Myocyte (in vitro differentiated cells): ENCODE results near the gene GRIN3B. TPM values are rescaled to one million over a fixed set of nuclear protein-coding genes. Genes with fewer than 3 reads are reported as not detected.

Source experiments
- DNase-seq: peaks from one replicate; pipeline ENCODE4 v3.0.0-alpha.2; 2012; ENCODE audit warnings: low read depth
- total RNA-seq: library from RNA; depleted of rRNA; stranded (reverse); fragments of >200 nt; gene quantifications from 2 replicates; pipeline ENCODE4 v1.2.3, GENCODE V29; 2014

Gene GRIN3B
- total RNA-seq, 1 donor from 2014 or later: 0.16 TPM

DNA sequence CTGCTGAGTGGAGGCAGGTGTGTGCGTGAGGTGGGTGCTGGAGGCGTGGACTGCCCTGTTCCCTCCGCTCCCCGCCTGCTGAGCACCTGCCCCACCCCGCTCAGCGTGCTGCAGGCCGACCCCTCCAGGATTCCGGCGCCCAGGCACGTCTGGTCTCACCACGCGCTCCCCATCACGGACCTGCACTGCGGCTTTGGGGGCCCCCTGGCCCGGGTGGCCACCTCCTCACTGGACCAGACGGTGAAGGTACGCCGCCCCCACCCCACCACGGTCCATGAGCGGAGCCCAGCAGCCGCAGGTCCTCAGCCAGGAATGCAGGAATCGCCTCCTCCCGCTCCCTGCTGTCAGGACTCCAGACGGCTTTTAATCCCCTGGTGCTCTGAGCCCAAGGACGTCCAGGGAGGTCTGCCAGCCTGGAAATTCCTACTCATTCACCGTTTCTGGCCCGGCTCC lies 10.1 kb upstream of the GRIN3B start:
- DNase-seq: no peak

DNA sequence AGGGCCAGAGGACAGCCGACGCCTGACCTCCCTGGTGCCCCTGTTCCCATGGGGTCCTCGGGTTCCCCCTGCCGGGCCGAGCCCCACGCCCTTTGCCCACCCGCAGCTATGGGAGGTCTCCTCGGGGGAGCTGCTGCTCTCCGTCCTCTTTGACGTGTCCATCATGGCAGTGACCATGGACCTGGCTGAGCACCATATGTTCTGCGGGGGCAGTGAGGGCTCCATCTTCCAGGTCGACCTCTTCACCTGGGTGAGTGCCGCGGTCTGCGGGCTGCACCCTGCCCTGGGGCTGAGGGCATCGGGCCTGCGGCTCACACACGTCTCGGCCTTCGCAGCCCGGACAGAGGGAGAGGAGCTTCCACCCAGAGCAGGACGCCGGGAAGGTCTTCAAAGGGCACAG lies 9.5 kb upstream of the GRIN3B start:
- DNase-seq: no peak

DNA sequence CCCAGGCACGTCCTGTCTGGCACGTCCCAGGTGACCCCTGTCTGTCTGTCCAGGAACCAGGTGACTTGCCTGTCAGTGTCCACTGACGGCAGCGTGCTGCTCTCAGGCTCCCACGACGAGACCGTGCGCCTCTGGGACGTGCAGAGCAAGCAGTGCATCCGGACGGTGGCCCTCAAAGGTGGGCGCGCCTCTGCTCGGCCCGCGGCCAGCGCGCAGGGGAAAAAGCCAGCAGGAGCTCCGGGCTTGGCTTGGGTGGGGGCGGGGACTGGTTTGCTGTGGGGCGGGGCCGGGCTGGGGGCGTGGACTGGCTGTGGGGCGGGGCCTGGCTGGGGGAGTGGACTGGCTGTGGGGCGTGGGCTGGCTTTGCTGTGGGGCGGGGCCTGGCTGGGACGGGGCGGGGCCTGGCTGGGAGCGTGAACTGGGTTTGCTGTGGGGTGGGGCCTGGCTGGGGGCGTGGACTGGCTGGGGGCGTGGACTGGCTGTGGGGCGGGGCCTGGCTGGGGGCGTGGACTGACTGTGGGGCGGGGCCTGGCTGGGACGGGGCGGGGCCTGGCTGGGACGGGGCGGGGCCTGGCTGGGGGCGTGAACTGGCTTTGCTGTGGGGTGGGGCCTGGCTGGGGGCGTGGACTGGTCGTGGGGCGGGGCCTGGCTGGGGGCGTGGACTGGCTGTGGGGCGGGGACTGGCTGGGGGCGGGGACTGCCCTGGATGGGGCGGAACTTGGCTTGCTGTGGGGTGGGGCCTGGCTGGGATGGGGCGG lies 8.9 kb upstream of the GRIN3B start:
- DNase-seq: no peak

DNA sequence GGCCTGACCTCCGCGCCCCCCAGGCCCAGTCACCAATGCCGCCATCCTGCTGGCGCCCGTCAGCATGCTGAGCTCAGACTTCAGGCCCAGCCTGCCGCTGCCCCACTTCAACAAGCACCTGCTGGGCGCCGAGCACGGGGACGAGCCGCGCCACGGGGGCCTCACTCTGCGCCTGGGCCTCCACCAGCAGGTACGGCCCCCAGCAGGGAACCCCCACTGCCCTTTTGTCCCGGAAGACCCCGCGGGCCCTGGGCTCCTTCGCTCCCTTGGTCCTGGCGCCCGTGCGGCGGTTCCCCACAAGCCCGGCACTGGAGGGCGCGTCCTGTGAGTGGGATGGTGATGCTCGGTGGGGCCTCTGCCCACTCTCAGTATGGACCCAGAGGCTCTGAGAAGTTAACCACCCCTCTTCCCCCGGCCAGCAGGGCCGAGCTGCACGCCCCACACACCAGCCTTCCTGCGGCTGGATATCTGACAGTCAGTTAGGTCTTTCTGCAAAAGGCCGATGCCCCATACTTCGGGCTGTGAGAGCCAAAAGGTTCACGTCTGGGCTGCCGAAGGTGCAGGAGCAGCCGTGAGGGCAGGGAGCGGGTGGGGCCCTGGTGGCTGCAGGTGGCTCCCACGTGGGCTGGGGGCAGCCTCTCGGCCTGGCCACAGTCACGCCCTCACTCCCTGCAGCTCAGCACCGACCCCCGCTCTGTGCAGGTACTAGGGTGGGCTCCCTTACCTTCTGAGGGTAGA lies 8.1 kb upstream of the GRIN3B start:
- no peak for DNase-seq

DNA sequence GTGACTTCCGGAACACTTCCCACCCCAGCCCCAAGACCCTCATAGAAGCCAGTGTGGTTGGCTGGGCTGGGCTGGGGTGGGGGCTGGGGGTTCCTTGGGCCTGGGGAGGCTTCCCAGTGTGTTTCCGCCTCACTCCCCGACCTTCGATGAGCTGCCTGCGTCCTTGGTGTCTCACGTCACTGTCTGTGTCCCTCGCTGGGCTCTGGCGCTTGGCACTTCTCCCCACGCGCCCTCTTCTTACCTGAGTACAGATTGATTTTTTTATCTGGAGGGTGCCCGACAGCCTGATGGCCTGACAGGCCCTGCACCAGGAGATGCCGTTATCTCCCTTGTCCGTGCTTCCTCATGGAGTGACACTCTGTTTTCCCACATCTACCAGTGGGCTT lies 7.6 kb upstream of the GRIN3B start:
- no peak for DNase-seq

DNA sequence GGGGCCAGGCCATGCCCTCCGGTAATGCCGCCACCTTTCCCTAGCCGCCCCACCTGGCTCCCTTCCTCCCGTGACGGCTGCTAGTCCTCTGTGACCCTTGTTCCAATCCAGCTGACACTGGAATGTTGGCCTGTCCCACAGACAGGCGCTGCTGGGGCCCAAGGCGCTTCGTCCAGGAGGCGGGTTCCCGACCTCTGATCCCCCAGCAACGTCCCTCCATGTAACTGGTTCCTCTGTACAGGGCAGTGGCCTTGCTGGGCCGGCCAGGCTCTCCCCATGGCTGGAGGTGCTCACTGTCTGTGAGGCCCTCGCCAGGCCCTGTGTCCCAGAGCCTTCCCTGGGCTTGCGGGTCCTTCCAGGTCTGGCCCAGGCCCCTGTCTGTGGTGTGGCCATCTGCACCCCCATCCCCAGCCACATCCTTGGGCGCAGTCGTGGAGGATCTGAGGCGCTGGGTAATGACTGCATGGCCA lies 6.8 kb upstream of the GRIN3B start:
- no peak for DNase-seq

DNA sequence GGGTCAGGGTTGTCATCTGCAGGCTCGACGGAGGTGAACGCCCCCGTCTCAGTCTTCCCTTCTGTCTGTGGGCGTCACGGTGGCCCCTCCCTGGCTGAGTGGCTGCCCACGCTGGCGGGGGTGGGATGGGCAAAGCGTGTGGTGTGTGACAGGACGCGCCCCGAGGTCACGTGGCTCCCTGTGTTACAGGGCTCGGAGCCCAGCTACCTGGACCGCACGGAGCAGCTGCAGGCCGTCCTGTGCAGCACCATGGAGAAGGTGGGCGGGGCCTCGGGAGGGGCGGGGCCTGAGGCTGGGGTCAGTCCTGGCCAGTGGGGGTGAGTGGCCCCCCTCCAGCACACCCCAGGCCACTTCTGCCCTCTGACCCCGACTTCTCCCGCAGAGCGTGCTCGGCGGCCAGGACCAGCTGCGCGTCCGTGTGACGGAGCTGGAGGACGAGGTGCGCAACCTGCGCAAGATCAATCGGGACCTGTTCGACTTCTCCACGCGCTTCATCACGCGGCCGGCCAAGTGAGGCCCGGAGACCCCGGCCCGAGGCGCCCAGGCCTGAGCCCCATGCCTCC lies 6.3 kb upstream of the GRIN3B start:
- no peak for DNase-seq

DNA sequence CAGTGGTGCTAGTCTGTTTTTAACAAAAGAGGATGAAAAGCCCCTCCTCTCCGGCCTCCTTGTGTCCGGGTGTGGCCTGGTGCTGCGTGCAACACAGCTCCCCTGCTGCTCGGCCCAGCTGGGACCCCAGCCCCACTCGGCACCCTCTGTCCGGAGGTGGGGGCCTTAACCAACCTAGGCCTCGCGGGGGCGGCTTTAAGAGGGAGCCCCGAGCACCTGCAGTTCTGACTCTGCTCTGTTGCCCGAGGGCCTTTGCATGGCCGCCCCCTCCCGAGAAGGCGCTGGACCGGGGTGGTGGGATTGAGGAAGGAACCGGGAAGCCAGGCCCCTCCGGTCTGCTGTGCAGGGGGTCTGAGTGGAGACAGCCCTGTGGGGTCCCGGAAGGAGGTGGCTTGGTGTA lies 5.7 kb upstream of the GRIN3B start:
- DNase-seq: no peak

DNA sequence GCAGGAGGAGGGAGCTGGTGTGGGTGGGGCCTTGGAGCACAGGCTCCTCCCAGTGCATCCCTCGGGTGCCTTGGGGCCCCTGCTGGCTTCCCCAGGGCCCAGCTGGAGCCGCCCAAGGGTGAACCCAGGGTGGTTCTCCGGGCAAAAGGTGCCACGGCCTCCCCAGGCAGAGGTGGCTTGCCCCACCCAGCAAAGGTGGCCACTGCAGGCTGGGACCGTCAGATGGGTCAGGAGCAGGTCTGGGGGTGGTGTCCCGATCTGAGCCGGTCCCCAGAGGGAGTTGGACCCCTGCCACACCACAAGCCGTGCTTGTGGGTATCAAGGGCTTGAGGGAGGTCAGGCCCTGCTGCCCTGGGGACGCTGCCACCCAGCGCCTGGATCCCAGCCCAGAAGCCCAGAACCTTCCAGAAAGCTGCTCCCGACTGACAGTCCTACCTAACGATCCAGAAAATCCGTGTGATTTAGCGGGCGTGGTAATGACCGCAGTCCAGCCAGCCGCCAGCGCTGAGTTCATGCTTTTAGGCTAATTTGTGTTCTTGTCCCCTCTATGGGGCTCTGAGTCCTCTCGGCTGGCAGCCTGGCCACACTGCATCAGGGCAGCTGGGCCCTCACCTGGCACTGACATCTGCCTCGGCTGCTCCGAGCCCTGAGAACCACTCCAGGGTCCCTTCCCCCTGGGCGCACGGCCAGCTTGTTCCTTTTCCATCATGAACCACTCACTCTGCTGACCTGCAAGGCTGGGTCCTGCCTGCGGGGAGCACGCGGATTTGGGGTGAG lies 5.0 kb upstream of the GRIN3B start:
- DNase-seq: peak; percentile 9

DNA sequence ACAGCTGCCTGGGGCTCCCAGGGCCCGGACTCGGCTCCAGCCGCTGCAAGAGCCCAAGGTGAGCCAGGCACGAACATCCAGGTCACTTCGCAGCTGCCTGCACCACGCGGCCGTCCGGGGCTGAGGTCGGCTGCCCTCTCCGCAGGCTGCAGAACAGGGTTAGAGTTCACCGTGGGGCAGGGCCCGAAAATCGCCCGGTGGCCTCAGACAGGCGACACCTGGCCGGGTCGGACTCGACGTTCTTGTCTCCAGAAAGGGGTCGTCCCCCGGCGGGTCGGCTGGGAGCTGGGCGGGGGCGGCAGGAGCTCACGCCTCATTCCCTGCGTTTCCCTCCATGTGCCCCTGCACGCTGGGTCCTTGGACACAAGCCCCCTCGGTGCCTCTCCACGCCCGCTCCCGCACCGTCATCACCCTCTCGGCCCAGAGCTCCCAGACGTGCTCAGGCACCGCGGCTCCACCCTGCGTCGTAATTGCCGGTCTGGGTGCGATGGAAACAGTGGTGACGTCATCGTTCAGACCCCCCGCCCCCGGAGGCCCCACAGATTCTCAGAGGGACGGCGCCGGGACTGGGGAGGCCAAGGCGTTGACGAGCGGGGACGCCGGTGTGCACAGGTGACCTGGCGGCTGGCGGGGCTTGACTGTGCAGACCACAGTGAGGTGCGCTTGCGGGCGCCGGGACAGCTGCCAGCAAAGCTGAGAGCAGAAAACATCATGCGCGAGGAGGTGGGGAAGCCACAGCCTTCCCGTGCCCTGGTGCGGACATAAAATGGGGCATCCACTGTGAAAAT lies 4.0 kb upstream of the GRIN3B start:
- DNase-seq: peak; percentile 15

DNA sequence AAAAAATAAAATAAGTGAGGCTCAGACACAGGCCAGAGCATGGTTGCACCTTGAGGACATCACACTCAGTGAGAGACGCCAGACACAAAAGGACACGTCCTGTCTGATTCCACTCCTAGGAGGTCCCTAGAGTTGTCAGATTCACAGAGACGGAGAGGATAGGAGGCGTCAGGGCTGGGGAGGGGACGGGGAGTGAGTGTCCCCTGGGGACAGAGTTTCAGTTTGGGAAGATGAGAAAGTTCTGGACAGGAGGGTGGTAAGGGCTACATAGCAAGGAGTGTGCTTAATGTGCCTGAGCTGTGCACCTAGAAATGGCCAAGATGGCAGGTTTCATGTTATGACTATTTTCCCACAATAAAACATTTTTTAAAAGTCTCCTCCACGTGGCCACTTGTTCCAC lies 2.2 kb upstream of the GRIN3B start:
- DNase-seq: no peak

DNA sequence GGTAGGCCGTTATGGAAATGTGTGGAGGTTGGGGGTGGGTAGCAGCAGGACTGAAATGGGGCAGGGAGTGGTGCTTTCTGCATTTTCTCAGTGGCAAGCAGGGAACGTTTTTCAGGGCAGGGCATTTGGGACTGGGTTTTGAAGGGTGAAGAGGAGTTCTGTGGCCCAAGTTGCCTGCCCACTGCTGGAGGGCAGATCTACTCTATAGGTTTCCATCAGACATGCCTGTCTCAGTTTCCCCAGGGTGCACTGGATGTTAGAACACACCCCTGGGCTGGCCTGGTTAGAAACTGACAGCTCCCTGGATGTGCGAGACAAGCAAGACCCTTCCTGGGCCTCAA lies 870 bp upstream of the GRIN3B start:
- DNase-seq: no peak

DNA sequence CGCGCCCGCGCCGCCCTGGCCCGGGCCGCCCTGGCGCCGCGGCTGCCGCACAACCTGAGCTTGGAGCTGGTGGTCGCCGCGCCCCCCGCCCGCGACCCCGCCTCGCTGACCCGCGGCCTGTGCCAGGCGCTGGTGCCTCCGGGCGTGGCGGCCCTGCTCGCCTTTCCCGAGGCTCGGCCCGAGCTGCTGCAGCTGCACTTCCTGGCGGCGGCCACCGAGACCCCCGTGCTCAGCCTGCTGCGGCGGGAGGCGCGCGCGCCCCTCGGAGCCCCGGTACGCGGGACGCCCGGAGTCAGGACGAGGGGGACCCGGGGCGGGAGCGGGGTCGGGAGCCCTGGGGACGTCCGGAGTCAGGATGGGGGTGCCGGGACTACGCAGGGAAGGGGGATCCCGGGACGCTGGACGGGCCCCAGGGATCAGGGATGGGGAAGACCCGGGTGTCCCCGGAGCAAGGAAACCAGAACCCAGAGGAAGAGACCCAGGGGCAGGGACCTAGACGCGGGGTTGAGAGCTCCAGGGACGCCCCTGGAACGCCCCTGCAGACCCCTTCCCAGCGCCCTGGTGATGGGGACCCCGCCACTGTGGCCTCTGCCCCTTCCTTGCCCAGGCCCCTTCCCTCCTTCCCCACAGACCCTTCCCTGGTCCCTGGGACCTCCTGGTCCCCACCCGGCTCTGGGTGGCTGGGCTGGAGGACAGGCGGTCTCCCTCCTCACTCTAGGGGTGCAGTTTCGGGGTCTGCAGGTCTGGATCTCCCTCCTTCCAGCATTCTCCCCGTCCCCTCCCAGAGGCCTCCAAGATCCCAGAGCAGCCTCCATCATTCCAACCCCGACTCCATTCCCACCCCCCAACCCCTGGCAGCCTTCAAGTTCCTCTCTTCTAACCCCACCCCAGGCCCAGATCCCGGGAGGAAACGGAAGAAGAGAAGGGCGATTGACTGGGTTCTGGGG lies 645 bp downstream of the GRIN3B start:
- DNase-seq: no peak

DNA sequence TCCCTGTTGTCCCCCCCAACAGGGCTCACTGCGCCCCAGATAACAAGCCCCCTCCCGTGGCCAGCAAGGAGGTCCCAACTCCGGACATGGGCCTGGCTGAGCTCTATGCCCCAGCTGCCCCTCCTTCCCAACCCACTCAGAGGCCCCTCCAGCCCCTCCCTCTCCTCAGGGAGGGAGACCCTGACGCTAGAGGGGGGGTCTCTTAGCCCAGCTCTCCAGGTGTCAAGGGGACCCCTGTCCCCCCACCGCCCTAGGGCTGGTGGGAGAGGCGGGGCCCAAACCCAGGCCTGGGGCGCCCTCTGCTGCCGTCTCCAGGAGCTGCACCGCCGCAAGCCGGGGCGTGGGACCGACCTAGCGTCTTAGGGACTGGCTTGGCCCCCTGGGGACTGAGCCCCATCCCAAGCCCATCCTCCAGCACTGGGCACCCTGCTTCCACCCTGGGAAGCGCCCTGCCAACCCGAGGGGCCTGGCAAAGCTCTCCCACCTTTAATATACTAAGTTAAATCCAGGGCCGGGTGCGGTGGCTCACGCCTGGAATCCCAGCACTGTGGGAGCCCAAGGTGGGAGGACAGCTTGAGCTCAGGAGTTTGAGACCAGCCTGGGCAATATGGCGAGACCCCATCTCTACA lies 1.4 kb downstream of the GRIN3B start:
- DNase-seq: peak; percentile 37

DNA sequence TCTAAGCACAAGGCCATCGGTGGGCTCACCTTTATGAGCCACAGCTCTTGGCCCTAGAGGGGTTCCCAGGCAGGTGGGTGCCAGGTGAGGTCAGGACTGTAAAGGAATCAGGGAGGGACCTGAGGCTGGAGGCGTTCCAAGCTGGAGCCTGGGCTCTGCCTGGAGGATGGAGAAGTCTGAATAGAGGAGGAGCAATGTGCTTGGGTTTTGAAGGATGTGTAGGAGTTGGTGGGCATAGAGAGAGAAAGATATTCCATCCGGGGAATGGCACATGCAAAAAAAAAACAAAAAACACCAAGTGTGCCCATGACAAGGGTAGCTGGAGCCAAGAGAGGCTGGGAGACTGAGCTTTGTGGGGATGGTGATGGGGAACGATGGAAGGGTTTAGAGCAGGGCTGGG lies 2.4 kb downstream of the GRIN3B start:
- DNase-seq: no peak

DNA sequence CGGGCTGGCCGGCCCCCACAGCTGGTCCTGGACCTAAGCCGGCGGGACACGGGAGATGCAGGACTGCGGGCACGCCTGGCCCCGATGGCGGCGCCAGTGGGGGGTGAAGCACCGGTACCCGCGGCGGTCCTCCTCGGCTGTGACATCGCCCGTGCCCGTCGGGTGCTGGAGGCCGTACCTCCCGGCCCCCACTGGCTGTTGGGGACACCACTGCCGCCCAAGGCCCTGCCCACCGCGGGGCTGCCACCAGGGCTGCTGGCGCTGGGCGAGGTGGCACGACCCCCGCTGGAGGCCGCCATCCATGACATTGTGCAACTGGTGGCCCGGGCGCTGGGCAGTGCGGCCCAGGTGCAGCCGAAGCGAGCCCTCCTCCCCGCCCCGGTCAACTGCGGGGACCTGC lies 3.1 kb downstream of the GRIN3B start:
- DNase-seq: no peak

DNA sequence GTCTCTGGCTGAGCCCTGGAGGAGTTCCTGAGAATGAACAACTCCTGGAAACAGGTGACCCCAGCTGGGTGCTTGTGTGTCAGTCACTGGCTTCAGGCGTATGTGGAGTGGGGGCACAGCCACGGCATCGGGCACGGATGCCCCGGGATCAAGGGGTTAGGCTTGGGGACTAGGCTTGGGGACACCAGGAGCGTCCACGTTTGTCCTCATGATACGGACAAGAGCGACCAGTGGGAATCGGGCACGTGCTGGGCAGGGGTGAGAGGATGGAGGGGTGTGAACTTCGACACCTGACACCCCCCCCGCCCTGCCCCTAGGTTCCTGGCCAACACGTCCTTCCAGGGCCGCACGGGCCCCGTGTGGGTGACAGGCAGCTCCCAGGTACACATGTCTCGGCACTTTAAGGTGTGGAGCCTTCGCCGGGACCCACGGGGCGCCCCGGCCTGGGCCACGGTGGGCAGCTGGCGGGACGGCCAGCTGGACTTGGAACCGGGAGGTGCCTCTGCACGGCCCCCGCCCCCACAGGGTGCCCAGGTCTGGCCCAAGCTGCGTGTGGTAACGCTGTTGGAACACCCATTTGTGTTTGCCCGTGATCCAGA lies 4.1 kb downstream of the GRIN3B start:
- no peak for DNase-seq

DNA sequence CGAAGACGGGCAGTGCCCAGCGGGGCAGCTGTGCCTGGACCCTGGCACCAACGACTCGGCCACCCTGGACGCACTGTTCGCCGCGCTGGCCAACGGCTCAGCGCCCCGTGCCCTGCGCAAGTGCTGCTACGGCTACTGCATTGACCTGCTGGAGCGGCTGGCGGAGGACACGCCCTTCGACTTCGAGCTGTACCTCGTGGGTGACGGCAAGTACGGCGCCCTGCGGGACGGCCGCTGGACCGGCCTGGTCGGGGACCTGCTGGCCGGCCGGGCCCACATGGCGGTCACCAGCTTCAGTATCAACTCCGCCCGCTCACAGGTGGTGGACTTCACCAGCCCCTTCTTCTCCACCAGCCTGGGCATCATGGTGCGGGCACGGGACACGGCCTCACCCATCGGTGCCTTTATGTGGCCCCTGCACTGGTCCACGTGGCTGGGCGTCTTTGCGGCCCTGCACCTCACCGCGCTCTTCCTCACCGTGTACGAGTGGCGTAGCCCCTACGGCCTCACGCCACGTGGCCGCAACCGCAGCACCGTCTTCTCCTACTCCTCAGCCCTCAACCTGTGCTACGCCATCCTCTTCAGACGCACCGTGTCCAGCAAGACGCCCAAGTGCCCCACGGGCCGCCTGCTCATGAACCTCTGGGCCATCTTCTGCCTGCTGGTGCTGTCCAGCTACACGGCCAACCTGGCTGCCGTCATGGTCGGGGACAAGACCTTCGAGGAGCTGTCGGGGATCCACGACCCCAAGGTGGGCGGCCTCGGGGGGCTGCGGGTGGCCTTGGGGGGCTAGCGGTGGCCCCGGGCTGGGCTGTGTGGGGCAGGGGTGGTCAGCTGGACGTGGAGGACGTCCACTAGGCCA lies 4.8 kb downstream of the GRIN3B start:
- DNase-seq: no peak
